GM12878 (cell line): ENCODE results near the gene MROH7. TPM values are rescaled to one million over a fixed set of nuclear protein-coding genes. Genes with fewer than 3 reads are reported as not detected.

ENCODE experiments used
- ATAC-seq: fragments of 200-7000 bp; cut with Tn5 transposase; 3 replicates; pipeline ENCODE4 v1.9.1; 2020; ENCODE audit warnings: mild to moderate bottlenecking, moderate library complexity
- BruUV-seq: library from RNA; stranded (reverse); fragments of 400-500 nt; replicated peaks from 2 replicates; lab custom pipeline; 2021; lab: Mats Ljungman, UMichigan
- CTCF ChIA-PET: fragments of 300-600 bp; sonication (Branson Sonifier 250); formaldehyde crosslinking; extraction: SDS; loops from one replicate; lab custom pipeline; 2021; ENCODE audit warnings: inconsistent platforms; lab: Yijun Ruan, JAX
- POLR2A ChIA-PET: fragments of 350-600 bp; formaldehyde crosslinking; extraction: SDS; loops from one replicate; lab custom pipeline; 2021; ENCODE audit warnings: inconsistent platforms; lab: Charles Lee
- RAD21 ChIA-PET: fragments of 300-600 bp; sonication (Branson Sonifier 250); formaldehyde crosslinking; loops from one replicate; lab custom pipeline; 2023; ENCODE audit warnings: antibody characterized with exemption; ENCODE audit not compliant: unreplicated experiment; lab: Charles Lee
- SMC1A ChIA-PET: fragments of 300-600 bp; sonication (Branson Sonifier 250); formaldehyde crosslinking; loops from one replicate; lab custom pipeline; 2023; ENCODE audit not compliant: unreplicated experiment, uncharacterized antibody; lab: Charles Lee
- DNase-seq: peaks from one replicate; pipeline ENCODE4 v3.0.0-alpha.2; 2011; ENCODE audit warnings: low read depth, low spot score
- FAIRE-seq: peaks from 3 replicates; lab custom pipeline; 2011; peaks lifted over from hg19 to GRCh38; lab: Jason Lieb, UNC
- H2AFZ ChIP-seq: 2 replicates; pipeline ENCODE4 v1.6.0; 2011; ENCODE audit warnings: low read depth, low read length, control low read depth; ENCODE audit not compliant: control insufficient read depth
- H3K27ac ChIP-seq: 2 replicates; pipeline ENCODE4 v1.5.1; 2011; ENCODE audit warnings: control low read depth; ENCODE audit not compliant: control insufficient read depth, insufficient read depth
- H3K27me3 ChIP-seq, 2 experiments: replicated peaks in 1 of 2; 2 replicates each; pipeline versions ENCODE4 v1.6.0 to v1.6.1; 2011; ENCODE audit warnings: low read length in 1 of 2; ENCODE audit not compliant: control insufficient read depth in 2 of 2, insufficient read depth in 2 of 2
- H3K36me3 ChIP-seq, 2 experiments: 2 replicates each; pipeline ENCODE4 v1.5.1; 2011; ENCODE audit warnings: low read length in 1 of 2; ENCODE audit not compliant: control insufficient read depth in 2 of 2, insufficient read depth in 2 of 2
- H3K4me1 ChIP-seq: 2 replicates; pipeline ENCODE4 v1.6.1; 2011; ENCODE audit warnings: mild to moderate bottlenecking, low read length, moderate library complexity, mixed read lengths; ENCODE audit not compliant: control insufficient read depth, insufficient read depth
- H3K4me2 ChIP-seq: 2 replicates; pipeline ENCODE4 v1.6.0; 2011; ENCODE audit warnings: control low read depth; ENCODE audit not compliant: control insufficient read depth, insufficient read depth
- H3K4me3 ChIP-seq: fragments of 200-600 bp; sonication (generic); 2 replicates; pipeline ENCODE4 v1.5.1; 2016
- H3K79me2 ChIP-seq: 2 replicates; pipeline ENCODE4 v1.6.0; 2011; ENCODE audit warnings: low read length; ENCODE audit not compliant: control insufficient read depth, insufficient read depth
- H3K9ac ChIP-seq: 2 replicates; pipeline ENCODE4 v1.8.0; 2011; ENCODE audit warnings: low read length, control low read depth, mixed read lengths; ENCODE audit not compliant: control insufficient read depth, insufficient read depth
- H3K9me3 ChIP-seq: replicated peaks from 3 replicates; pipeline ENCODE4 v1.5.1; 2011; ENCODE audit warnings: mild to moderate bottlenecking, low read length; ENCODE audit not compliant: control insufficient read depth, insufficient read depth
- H4K20me1 ChIP-seq: 2 replicates; pipeline ENCODE4 v1.6.0; 2011; ENCODE audit not compliant: control insufficient read depth, insufficient read depth
- BHLHE40 ChIP-seq, 2 experiments: fragments of 450-650 bp in 1 of 2; IDR thresholded peaks; 2 replicates each; pipeline ENCODE4 v1.6.1; 2011 to 2017; ENCODE audit warnings: low read depth in 2 of 2, borderline replicate concordance in 1 of 2, improper control_type of control experiment in 1 of 2, low read length in 1 of 2, mild to moderate bottlenecking in 1 of 2
- CBX5 ChIP-seq: sonication (generic); IDR thresholded peaks from 2 replicates; pipeline ENCODE4 v1.6.1; 2016; ENCODE audit warnings: low read depth, moderate library complexity, mild to moderate bottlenecking, inconsistent platforms
- CHD4 ChIP-seq: fragments of 200-600 bp; sonication (generic); IDR thresholded peaks from 2 replicates; pipeline ENCODE4 v1.6.1; 2016; ENCODE audit warnings: mild to moderate bottlenecking
- ZSCAN29 ChIP-seq: fragments of 450-650 bp; IDR thresholded peaks from 2 replicates; pipeline ENCODE4 v1.6.1; 2017; ENCODE audit warnings: mild to moderate bottlenecking, moderate library complexity
- WGBS: methylation state at CpG from one replicate; pipeline ENCODE4 v1.1.6; 2016; ENCODE audit warnings: low lambda C conversion rate; ENCODE audit not compliant: insufficient replicate concordance, insufficient coverage; ENCODE audit errors: missing lambda C conversion rate; 5-methylcytosine and 5-hydroxymethylcytosine counted together
- in situ Hi-C: fragments of 300-500 bp; cut with MboI; formaldehyde crosslinking; loops from 9 replicates; pipeline ENCODE4 v1.14.3; 2018; ENCODE audit warnings: mixed read lengths
- intact Hi-C: fragments of 100-400 bp; cut with micrococcal nuclease; formaldehyde crosslinking; loops from one replicate; pipeline ENCODE4 v1.14.2; 2022; ENCODE audit not compliant: unreplicated experiment
- polyA plus RNA-seq, 11 experiments: library from polyadenylated mRNA; depleted of rRNA in 4 of 11; unstranded in 6 of 11; stranded (reverse) in 5 of 11; fragments of >200 nt; fragmentation: Nextera tagmentation in 4 of 11; fragmentation: Illumina TruSeq in 1 of 11; extraction: Ambion mirVana in 4 of 11; extraction: Trizol in 1 of 11; gene quantifications; 1 replicate in 1 of 11; 2 replicates in 10 of 11; pipeline versions ENCODE4 v1.2.1 to v1.2.3, GENCODE V29; 2011 to 2016; ENCODE audit warnings: inconsistent platforms in 2 of 11, missing spikeins in 2 of 11, low read depth in 1 of 11
- total RNA-seq, 4 experiments: library from RNA; depleted of rRNA in 3 of 4; stranded (reverse); fragments of >200 nt in 3 of 4; fragmentation: Illumina TruSeq in 1 of 4; extraction: Trizol in 1 of 4; gene quantifications; 2 replicates each; pipeline versions ENCODE4 v1.2.1 to v1.2.3, GENCODE V29; 2013 to 2021
- TF ChIP-seq, protein P1 (sequence below): fragments of 450-650 bp; IDR thresholded peaks from 2 replicates; pipeline ENCODE4 v1.6.1; 2017; ENCODE audit warnings: mild to moderate bottlenecking, moderate library complexity

The MROH7 gene
- total and polyA plus RNA-seq, 10 of the 15 experiments (the other 5 are each of a cell fraction or from before 2014, with no cell fraction given): 0.11 TPM; not detected in 9

GRCh38 chr1:54741531-54741930, 99.9 kb downstream of the MROH7 start:
- intact Hi-C loops: no loop called here
- no peaks in the 10 kb centered on the region for H4K20me1 ChIP-seq
- no peak overlapping the region for H3K9ac ChIP-seq
- 96% methylated on average over 4 of the region's 4 CpGs for WGBS
- H3K27ac ChIP-seq: no peak overlapping the region
- no peaks in the 10 kb centered on the region for H3K79me2 ChIP-seq
- ChIA-PET CTCF (no interaction called here), RAD21 (no interaction called here), POLR2A (no interaction called here), SMC1A (no interaction called here)
- no peak overlapping the region for H3K4me3 ChIP-seq
- no peaks in the 10 kb centered on the region for H3K9me3 ChIP-seq
- H3K4me2 ChIP-seq: no peak overlapping the region
- no peaks in the 10 kb centered on the region for H3K27me3 ChIP-seq
- TF ChIP-seq BHLHE40 (IDR thresholded peaks at IDR 0.05; ENCODE audit: borderline replicate concordance in 1 of 2, low read depth in 2 of 2, low read length in 1 of 2) (no peak), CHD4 (no peak)
- H3K4me1 ChIP-seq: no peaks in the 10 kb centered on the region
- ATAC-seq: no peak
- DNase-seq: no peak
- in situ Hi-C loops: no loop called here
- FAIRE-seq: no peak
- H2AFZ ChIP-seq: no peak overlapping the region
- H3K36me3 ChIP-seq: peaks cover 16 to 33% of the 10 kb centered on the region in 2 experiments
- TSS peak; percentile 46 for BruUV-seq

- Histone ChIP-seq H3K79me2 (no peaks in the 10 kb centered on the region), H3K4me1 (no peaks in the 10 kb centered on the region), H3K9ac (no peak overlapping the region), H3K9me3 (no peaks in the 10 kb centered on the region), H3K27me3 (no peaks in the 10 kb centered on the region), H3K4me2 (no peak overlapping the region), H4K20me1 (no peaks in the 10 kb centered on the region), H3K4me3 (no peak overlapping the region), H3K27ac (no peak overlapping the region), H3K36me3 (peaks cover 16 to 30% of the 10 kb centered on the region in 2 experiments), H2AFZ (no peak overlapping the region)
- intact Hi-C loops (no loop called here), in situ Hi-C loops (no loop called here)
- POLR2A ChIA-PET: no interaction called here
- TF ChIP-seq CBX5 (no peak), ZSCAN29 (no peak)
- TF ChIP-seq, protein P1, sequence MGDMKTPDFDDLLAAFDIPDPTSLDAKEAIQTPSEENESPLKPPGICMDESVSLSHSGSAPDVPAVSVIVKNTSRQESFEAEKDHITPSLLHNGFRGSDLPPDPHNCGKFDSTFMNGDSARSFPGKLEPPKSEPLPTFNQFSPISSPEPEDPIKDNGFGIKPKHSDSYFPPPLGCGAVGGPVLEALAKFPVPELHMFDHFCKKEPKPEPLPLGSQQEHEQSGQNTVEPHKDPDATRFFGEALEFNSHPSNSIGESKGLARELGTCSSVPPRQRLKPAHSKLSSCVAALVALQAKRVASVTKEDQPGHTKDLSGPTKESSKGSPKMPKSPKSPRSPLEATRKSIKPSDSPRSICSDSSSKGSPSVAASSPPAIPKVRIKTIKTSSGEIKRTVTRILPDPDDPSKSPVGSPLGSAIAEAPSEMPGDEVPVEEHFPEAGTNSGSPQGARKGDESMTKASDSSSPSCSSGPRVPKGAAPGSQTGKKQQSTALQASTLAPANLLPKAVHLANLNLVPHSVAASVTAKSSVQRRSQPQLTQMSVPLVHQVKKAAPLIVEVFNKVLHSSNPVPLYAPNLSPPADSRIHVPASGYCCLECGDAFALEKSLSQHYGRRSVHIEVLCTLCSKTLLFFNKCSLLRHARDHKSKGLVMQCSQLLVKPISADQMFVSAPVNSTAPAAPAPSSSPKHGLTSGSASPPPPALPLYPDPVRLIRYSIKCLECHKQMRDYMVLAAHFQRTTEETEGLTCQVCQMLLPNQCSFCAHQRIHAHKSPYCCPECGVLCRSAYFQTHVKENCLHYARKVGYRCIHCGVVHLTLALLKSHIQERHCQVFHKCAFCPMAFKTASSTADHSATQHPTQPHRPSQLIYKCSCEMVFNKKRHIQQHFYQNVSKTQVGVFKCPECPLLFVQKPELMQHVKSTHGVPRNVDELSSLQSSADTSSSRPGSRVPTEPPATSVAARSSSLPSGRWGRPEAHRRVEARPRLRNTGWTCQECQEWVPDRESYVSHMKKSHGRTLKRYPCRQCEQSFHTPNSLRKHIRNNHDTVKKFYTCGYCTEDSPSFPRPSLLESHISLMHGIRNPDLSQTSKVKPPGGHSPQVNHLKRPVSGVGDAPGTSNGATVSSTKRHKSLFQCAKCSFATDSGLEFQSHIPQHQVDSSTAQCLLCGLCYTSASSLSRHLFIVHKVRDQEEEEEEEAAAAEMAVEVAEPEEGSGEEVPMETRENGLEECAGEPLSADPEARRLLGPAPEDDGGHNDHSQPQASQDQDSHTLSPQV: no peak
- CTCF ChIA-PET: no interaction called here
- RAD21 ChIA-PET: no interaction called here
- FAIRE-seq: no peak
- SMC1A ChIA-PET: no interaction called here
- no peak for ATAC-seq
- no peak for DNase-seq
- 90% methylated on average over 4 of the region's 4 CpGs for WGBS
- no TSS peak for BruUV-seq
Measured at GRCh38 chr1:54742282-54742681, 100.7 kb downstream of the MROH7 start.
